Transverse colon (tissue), 4 donors: Measurements from ENCODE around the gene BPIFB1.

ENCODE experiments used
- EP300 ChIP-seq: sonication (generic); formaldehyde crosslinking; IDR thresholded peaks from one replicate; pipeline ENCODE4 v1.6.1; 2017; ENCODE audit warnings: antibody characterized with exemption, low read depth
- POLR2A ChIP-seq: fragments of 450-650 bp; IDR thresholded peaks from one replicate; pipeline ENCODE4 v1.6.1; 2016; ENCODE audit warnings: antibody characterized with exemption, mild to moderate bottlenecking, moderate library complexity
- POLR2AphosphoS5 ChIP-seq, 3 donors: sonication (generic); formaldehyde crosslinking; IDR thresholded peaks; one replicate each; pipeline ENCODE4 v1.6.1; 2016; ENCODE audit warnings: antibody characterized with exemption in 3 of 3
- TF ChIP-seq, protein P1 (sequence below), 5 experiments: fragments of 200-600 bp in 3 of 5; fragments of 450-650 bp in 2 of 5; sonication (generic) in 3 of 5; IDR thresholded peaks; 1 replicate in 2 of 5; 2 replicates in 3 of 5; pipeline ENCODE4 v1.5.1; 2016 to 2017; ENCODE audit warnings: antibody characterized with exemption in 5 of 5, inconsistent platforms in 3 of 5, mild to moderate bottlenecking in 2 of 5, moderate library complexity in 1 of 5

DNA sequence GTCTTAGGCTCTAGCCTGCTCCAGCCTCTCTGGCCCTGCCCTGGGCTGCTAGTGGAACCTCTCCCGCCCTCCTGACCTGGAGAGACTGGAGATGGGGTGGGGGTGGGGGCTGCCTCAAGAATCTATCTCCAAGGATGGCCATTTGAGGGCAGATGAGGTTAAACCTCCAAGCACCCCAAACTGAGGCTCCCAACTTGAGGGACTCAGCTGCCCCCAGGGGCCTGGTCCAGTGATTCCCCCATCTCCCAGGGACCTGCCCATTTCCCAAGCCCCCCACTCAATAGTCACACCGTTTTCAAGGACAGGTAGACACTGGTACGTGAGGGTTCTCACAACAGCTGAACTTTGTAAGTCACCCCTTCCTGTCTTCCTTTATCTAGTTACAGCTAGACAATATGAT, 7.1 kb upstream of the BPIFB1 start:
- no peak for TF ChIP-seq POLR2A
- TF ChIP-seq, protein P1, sequence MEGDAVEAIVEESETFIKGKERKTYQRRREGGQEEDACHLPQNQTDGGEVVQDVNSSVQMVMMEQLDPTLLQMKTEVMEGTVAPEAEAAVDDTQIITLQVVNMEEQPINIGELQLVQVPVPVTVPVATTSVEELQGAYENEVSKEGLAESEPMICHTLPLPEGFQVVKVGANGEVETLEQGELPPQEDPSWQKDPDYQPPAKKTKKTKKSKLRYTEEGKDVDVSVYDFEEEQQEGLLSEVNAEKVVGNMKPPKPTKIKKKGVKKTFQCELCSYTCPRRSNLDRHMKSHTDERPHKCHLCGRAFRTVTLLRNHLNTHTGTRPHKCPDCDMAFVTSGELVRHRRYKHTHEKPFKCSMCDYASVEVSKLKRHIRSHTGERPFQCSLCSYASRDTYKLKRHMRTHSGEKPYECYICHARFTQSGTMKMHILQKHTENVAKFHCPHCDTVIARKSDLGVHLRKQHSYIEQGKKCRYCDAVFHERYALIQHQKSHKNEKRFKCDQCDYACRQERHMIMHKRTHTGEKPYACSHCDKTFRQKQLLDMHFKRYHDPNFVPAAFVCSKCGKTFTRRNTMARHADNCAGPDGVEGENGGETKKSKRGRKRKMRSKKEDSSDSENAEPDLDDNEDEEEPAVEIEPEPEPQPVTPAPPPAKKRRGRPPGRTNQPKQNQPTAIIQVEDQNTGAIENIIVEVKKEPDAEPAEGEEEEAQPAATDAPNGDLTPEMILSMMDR (IDR thresholded peaks at IDR 0.05), result no peak
- TF ChIP-seq POLR2AphosphoS5 (IDR thresholded peaks at IDR 0.05), result no peak
- no peak for TF ChIP-seq EP300
